Keratinocyte (primary cell): ENCODE results near the gene DGCR8. TPM values are rescaled to one million over a fixed set of nuclear protein-coding genes. Genes with fewer than 3 reads are reported as not detected.

Experiments
- DNase-seq: peaks from one replicate; pipeline ENCODE4 v3.0.0-alpha.2; 2011; ENCODE audit warnings: low read depth, missing footprints, low spot score
- FAIRE-seq: peaks from 2 replicates; lab custom pipeline; 2011; peaks lifted over from hg19 to GRCh38; lab: Jason Lieb, UNC
- H2AFZ ChIP-seq: 2 replicates; pipeline ENCODE4 v1.6.0; 2012; ENCODE audit warnings: low read length, control low read depth, inconsistent platforms; ENCODE audit not compliant: control insufficient read depth
- H3K27ac ChIP-seq: 2 replicates; pipeline ENCODE4 v1.5.1; 2011; ENCODE audit warnings: low read length; ENCODE audit not compliant: control insufficient read depth, insufficient read depth
- H3K27me3 ChIP-seq: 3 replicates; pipeline ENCODE4 v1.6.0; 2011; ENCODE audit warnings: low read length; ENCODE audit not compliant: control insufficient read depth, insufficient read depth; ENCODE audit errors: extremely low read depth
- H3K36me3 ChIP-seq, 2 experiments: 2 replicates in 1 of 2; 3 replicates in 1 of 2; pipeline ENCODE4 v1.5.1; 2011; ENCODE audit warnings: low read length in 2 of 2, mild to moderate bottlenecking in 1 of 2; ENCODE audit not compliant: control insufficient read depth in 2 of 2, insufficient read depth in 2 of 2; ENCODE audit errors: extremely low read depth in 1 of 2
- H3K4me1 ChIP-seq: 3 replicates; pipeline ENCODE4 v1.5.1; 2011; ENCODE audit warnings: low read length; ENCODE audit not compliant: control insufficient read depth, insufficient read depth; ENCODE audit errors: extremely low read depth
- H3K4me2 ChIP-seq: 3 replicates; pipeline ENCODE4 v1.6.0; 2011; ENCODE audit warnings: low read depth, low read length; ENCODE audit not compliant: control insufficient read depth, insufficient read depth; ENCODE audit errors: extremely low read depth
- H3K4me3 ChIP-seq, 3 experiments: fragments of 200-600 bp in 1 of 3; sonication (generic) in 1 of 3; 2 replicates in 2 of 3; 3 replicates in 1 of 3; pipeline ENCODE4 v1.5.1; 2011 to 2016; ENCODE audit warnings: low read length in 3 of 3, mild to moderate bottlenecking in 3 of 3, control low read depth in 2 of 3, inconsistent platforms in 1 of 3, low read depth in 1 of 3, mixed read lengths in 1 of 3, mixed run types in 1 of 3, moderate library complexity in 1 of 3; ENCODE audit not compliant: control insufficient read depth in 2 of 3, insufficient read depth in 2 of 3; ENCODE audit errors: extremely low read depth in 1 of 3
- H3K79me2 ChIP-seq: 2 replicates; pipeline ENCODE4 v1.6.0; 2012; ENCODE audit warnings: low read length; ENCODE audit not compliant: control insufficient read depth, insufficient read depth
- H3K9ac ChIP-seq: 3 replicates; pipeline ENCODE4 v1.6.0; 2011; ENCODE audit warnings: low read length; ENCODE audit not compliant: control insufficient read depth, insufficient read depth; ENCODE audit errors: extremely low read depth
- H3K9me1 ChIP-seq: 3 replicates; pipeline ENCODE4 v1.6.0; 2011; ENCODE audit warnings: low read length; ENCODE audit not compliant: control insufficient read depth, insufficient read depth; ENCODE audit errors: extremely low read depth
- H3K9me3 ChIP-seq: 2 replicates; pipeline ENCODE4 v1.5.1; 2012; ENCODE audit warnings: low read depth, low read length; ENCODE audit not compliant: control insufficient read depth
- H4K20me1 ChIP-seq: 3 replicates; pipeline ENCODE4 v1.6.0; 2011; ENCODE audit warnings: low read length; ENCODE audit not compliant: control insufficient read depth, insufficient read depth; ENCODE audit errors: extremely low read depth
- CTCF ChIP-seq, 3 experiments: IDR thresholded peaks in 1 of 3; conservative IDR thresholded peaks in 1 of 3; optimal IDR thresholded peaks in 1 of 3; 2 replicates in 2 of 3; 3 replicates in 1 of 3; pipeline versions ENCODE3 to v1.5.1; 2011; ENCODE audit warnings: low read length in 3 of 3, mild to moderate bottlenecking in 3 of 3, moderate library complexity in 2 of 3, control low read depth in 1 of 3, inconsistent platforms in 1 of 3; ENCODE audit not compliant: insufficient read depth in 2 of 3; ENCODE audit errors: extremely low read depth in 1 of 3
- EZH2 ChIP-seq: IDR thresholded peaks from one replicate; pipeline ENCODE4 v1.6.1; 2012; ENCODE audit warnings: inconsistent platforms, mild to moderate bottlenecking, low read length, moderate library complexity
- dilution Hi-C: fragments of 300-500 bp; cut with MboI; formaldehyde crosslinking; loops from one replicate; pipeline ENCODE4 v1.7.0; 2020; ENCODE audit warnings: low sequenced_read_pairs; ENCODE audit not compliant: extremely low pct_ligation_motif_present
- polyA plus RNA-seq, 5 experiments: library from polyadenylated mRNA; depleted of rRNA in 3 of 5; stranded (reverse) in 3 of 5; stranded (forward) in 1 of 5; unstranded in 1 of 5; fragments of >200 nt; gene quantifications; 1 replicate in 1 of 5; 2 replicates in 3 of 5; 3 replicates in 1 of 5; pipeline versions ENCODE4 v1.2.1 to v1.2.3, GENCODE V29; 2011 to 2012; ENCODE audit warnings: missing spikeins in 2 of 5, low read depth in 1 of 5, low replicate concordance in 1 of 5

DGCR8 gene
- polyA plus RNA-seq, 1 donor (not counting 4 experiments of a cell fraction or from before 2014, with no cell fraction given) = 17.2 TPM

DNA sequence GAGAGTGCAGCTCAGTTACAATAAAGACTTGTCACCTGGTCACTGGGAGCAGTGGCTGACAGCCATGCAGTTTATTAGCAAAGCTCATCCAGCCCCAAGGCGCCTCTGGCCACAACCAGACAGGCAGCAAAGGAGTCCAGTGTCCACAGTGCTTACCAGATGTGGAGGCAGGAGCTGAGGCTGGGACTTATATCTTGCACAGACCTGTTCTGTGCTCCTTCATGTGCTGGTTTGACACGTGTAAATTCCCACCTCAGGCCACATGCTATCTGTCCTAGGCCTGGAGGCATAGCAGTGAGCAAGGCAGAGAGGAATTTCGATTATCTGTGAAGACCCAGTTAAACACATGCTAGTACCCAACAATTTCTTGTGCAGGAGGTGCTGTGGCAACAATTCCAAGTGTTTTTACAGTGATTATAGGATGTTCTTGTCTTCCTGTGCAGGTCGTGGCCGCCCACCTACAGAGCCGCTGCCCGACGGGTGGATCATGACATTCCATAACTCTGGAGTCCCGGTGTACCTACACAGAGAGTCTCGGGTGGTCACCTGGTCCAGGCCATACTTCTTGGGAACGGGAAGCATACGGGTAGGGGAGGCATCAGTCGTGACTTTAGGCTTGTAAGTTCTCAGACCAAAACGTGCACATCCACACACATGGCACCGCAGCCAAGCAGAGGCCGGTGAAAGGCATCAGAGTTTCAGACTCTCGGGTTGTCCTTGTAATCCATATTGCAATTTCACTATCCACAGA lies 9.4 kb downstream of the DGCR8 start:
- H3K9me3 ChIP-seq = no peaks in the 10 kb centered on the region
- DNase-seq (no peak), FAIRE-seq (no peak)
- dilution Hi-C loops = no loop called here
- H3K4me2 ChIP-seq = no peak overlapping the region
- no peak for TF ChIP-seq EZH2
- TF ChIP-seq CTCF (optimal IDR thresholded peaks at IDR 0.05 in 1 of 3, IDR thresholded peaks at IDR 0.05 in 1 of 3, conservative IDR thresholded peaks at IDR 0.05 in 1 of 3; ENCODE audit: extremely low read depth in 1 of 3, insufficient read depth in 2 of 3, low read length in 3 of 3) = no peak
- no peak overlapping the region for H3K9ac ChIP-seq
- no peak overlapping the region for H3K4me3 ChIP-seq
- H4K20me1 ChIP-seq = peaks cover 9% of the 10 kb centered on the region
- H2AFZ ChIP-seq = no peak overlapping the region
- no peaks in the 10 kb centered on the region for H3K9me1 ChIP-seq
- no peak overlapping the region for H3K27ac ChIP-seq
- H3K27me3 ChIP-seq = no peaks in the 10 kb centered on the region
- H3K79me2 ChIP-seq = peaks cover 39% of the 10 kb centered on the region
- peaks cover 58 to 69% of the 10 kb centered on the region in 2 experiments for H3K36me3 ChIP-seq
- no peaks in the 10 kb centered on the region for H3K4me1 ChIP-seq

- DNase-seq (no peak), FAIRE-seq (no peak)
Measured at GRCh38 chr22:20089977-20090729, 10.1 kb downstream of the DGCR8 start.

More at GRCh38 chr22:20089977-20090729, 10.1 kb downstream of the DGCR8 start:
- Histone ChIP-seq H3K4me2 (no peak overlapping the region), H3K79me2 (peaks cover 31% of the 10 kb centered on the region), H3K27me3 (no peaks in the 10 kb centered on the region), H4K20me1 (peaks cover 6% of the 10 kb centered on the region), H3K4me1 (no peaks in the 10 kb centered on the region), H3K27ac (no peak overlapping the region), H2AFZ (no peak overlapping the region), H3K9me3 (no peaks in the 10 kb centered on the region), H3K9ac (no peak overlapping the region), H3K4me3 (no peak overlapping the region), H3K9me1 (no peaks in the 10 kb centered on the region), H3K36me3 (peaks cover 61 to 76% of the 10 kb centered on the region in 2 experiments)
- no peak for TF ChIP-seq CTCF (optimal IDR thresholded peaks at IDR 0.05 in 1 of 3, IDR thresholded peaks at IDR 0.05 in 1 of 3, conservative IDR thresholded peaks at IDR 0.05 in 1 of 3; ENCODE audit: extremely low read depth in 1 of 3, insufficient read depth in 2 of 3, low read length in 3 of 3)
- dilution Hi-C loops = no loop called here
